A673 (cell line): Measurements from ENCODE around the gene TAS2R40. TPM values are rescaled to one million over a fixed set of nuclear protein-coding genes. Genes with fewer than 3 reads are reported as not detected.

Experiments
- BruUV-seq: library from RNA; stranded (reverse); fragments of 400-500 nt; replicated peaks from 2 replicates; lab custom pipeline; 2021; lab: Mats Ljungman, UMichigan
- CTCF ChIA-PET: fragments of 300-600 bp; sonication (Branson Sonifier 250); formaldehyde crosslinking; loops from one replicate; lab custom pipeline; 2022; ENCODE audit warnings: antibody characterized with exemption; lab: Charles Lee
- POLR2A ChIA-PET: fragments of 300-600 bp; sonication (Branson Sonifier 250); formaldehyde crosslinking; loops from one replicate; lab custom pipeline; 2022; ENCODE audit warnings: antibody characterized with exemption; ENCODE audit not compliant: low non-redundant PET; lab: Charles Lee
- DNase-seq: peaks from one replicate; pipeline ENCODE4 v3.0.0-alpha.2; 2015; ENCODE audit warnings: low spot score
- H3K27ac ChIP-seq: fragments of 200-600 bp; sonication (generic); 2 replicates; pipeline ENCODE4 v1.5.1; 2016; ENCODE audit warnings: mixed run types, low read depth, mild to moderate bottlenecking, mixed read lengths, antibody characterized with exemption, low read length; ENCODE audit not compliant: poor library complexity, severe bottlenecking
- H3K27me3 ChIP-seq: fragments of 200-600 bp; sonication (generic); replicated peaks from 2 replicates; pipeline ENCODE4 v1.6.1; 2017; ENCODE audit warnings: mixed run types, low read depth, mild to moderate bottlenecking, mixed read lengths, antibody characterized with exemption, low read length; ENCODE audit not compliant: insufficient read depth, poor library complexity
- H3K36me3 ChIP-seq: fragments of 200-600 bp; sonication (generic); 2 replicates; pipeline ENCODE4 v1.6.1; 2016; ENCODE audit warnings: mixed run types, mild to moderate bottlenecking, mixed read lengths, antibody characterized with exemption, low read length; ENCODE audit not compliant: insufficient read depth, poor library complexity, severe bottlenecking
- H3K4me1 ChIP-seq: fragments of 200-600 bp; sonication (generic); 2 replicates; pipeline ENCODE4 v1.6.1; 2017; ENCODE audit warnings: mixed run types, mild to moderate bottlenecking, mixed read lengths, antibody characterized with exemption, low read length; ENCODE audit not compliant: insufficient read depth, poor library complexity, severe bottlenecking
- H3K4me3 ChIP-seq: fragments of 200-600 bp; sonication (generic); 2 replicates; pipeline ENCODE4 v1.5.1; 2016; ENCODE audit warnings: low read depth, mixed run types, mild to moderate bottlenecking, mixed read lengths, low read length; ENCODE audit not compliant: poor library complexity, severe bottlenecking
- H3K9me3 ChIP-seq: fragments of 200-600 bp; sonication (generic); 2 replicates; pipeline ENCODE4 v1.6.1; 2016; ENCODE audit warnings: mixed run types, low read depth, mild to moderate bottlenecking, mixed read lengths, antibody characterized with exemption, low read length; ENCODE audit not compliant: poor library complexity, severe bottlenecking
- CTCF ChIP-seq: fragments of 300-800, 200-600 bp; sonication (generic); conservative IDR thresholded peaks from 2 replicates; pipeline ENCODE4 v1.5.1; 2017; ENCODE audit warnings: low read depth, mild to moderate bottlenecking, antibody characterized with exemption, low read length, moderate library complexity, mixed read lengths
- EZH2 ChIP-seq: fragments of 200-600 bp; sonication (generic); IDR thresholded peaks from 2 replicates; pipeline ENCODE4 v1.6.1; 2017; ENCODE audit warnings: borderline replicate concordance, low read depth, mild to moderate bottlenecking, mixed read lengths, antibody characterized with exemption, low read length; ENCODE audit not compliant: poor library complexity, severe bottlenecking
- intact Hi-C: fragments of 100-400 bp; cut with micrococcal nuclease; formaldehyde crosslinking; loops from one replicate; pipeline ENCODE4 v1.10.0; 2022; ENCODE audit not compliant: unreplicated experiment
- total RNA-seq: library from RNA; stranded (reverse); gene quantifications from 2 replicates; pipeline ENCODE4 v1.2.3, GENCODE V29; 2021

TAS2R40 gene
- total RNA-seq, 1 experiment from 2014 or later: not detected

GRCh38 chr7:143269251-143269650 lies 47.4 kb downstream of the TAS2R40 start:
- POLR2A ChIA-PET: no interaction called here
- CTCF ChIA-PET: no interaction called here

GRCh38 chr7:143271240-143271639 lies 49.4 kb downstream of the TAS2R40 start:
- ChIA-PET CTCF (no interaction called here), POLR2A (interaction anchor here (0.7 kb wide), 1 partner anchor 8 kb away, joined by 4 read pairs; the partner anchor contains the start of gene GSTK1)
- no peaks in the 10 kb centered on the region for H3K36me3 ChIP-seq
- no peak for DNase-seq
- no peak overlapping the region for H3K4me3 ChIP-seq
- H3K4me1 ChIP-seq: no peaks in the 10 kb centered on the region
- no peak for TF ChIP-seq EZH2
- TF ChIP-seq CTCF: no peak
- intact Hi-C loops: no loop called here
- no peaks in the 10 kb centered on the region for H3K27me3 ChIP-seq
- no peaks in the 10 kb centered on the region for H3K9me3 ChIP-seq
- BruUV-seq: no TSS peak
- no peak overlapping the region for H3K27ac ChIP-seq

More at GRCh38 chr7:143269251-143269650, 47.4 kb downstream of the TAS2R40 start:
- H3K4me1 ChIP-seq: no peaks in the 10 kb centered on the region
- no peak for DNase-seq
- no peak overlapping the region for H3K27ac ChIP-seq
- H3K27me3 ChIP-seq: no peaks in the 10 kb centered on the region
- H3K9me3 ChIP-seq: no peaks in the 10 kb centered on the region
- no peaks in the 10 kb centered on the region for H3K36me3 ChIP-seq
- no peak overlapping the region for H3K4me3 ChIP-seq
- BruUV-seq: no TSS peak
- no peak for TF ChIP-seq EZH2
- no peak for TF ChIP-seq CTCF
- intact Hi-C loops: no loop called here

Other genes starting within 250 kb of the TAS2R40 start
- gene OR9A2, start 194.9 kb upstream of the TAS2R40 start, total RNA-seq: not detected in 2 replicates
- gene OR6V1, start 169.7 kb upstream of the TAS2R40 start, total RNA-seq: not detected in 2 replicates
- gene PIP, start 90.0 kb upstream of the TAS2R40 start, total RNA-seq: not detected in 2 replicates
- gene TAS2R39, start 38.6 kb upstream of the TAS2R40 start, total RNA-seq: not detected in 2 replicates
- gene GSTK1, start 41.4 kb downstream of the TAS2R40 start, total RNA-seq: 43.1 and 50.8 TPM in 2 replicates
- gene TMEM139, start 62.9 kb downstream of the TAS2R40 start, total RNA-seq: not detected in 2 replicates
- 57.8 and 76.8 TPM in 2 replicates for gene CASP2, start 66.3 kb downstream of the TAS2R40 start, total RNA-seq
- gene CLCN1, start 94.1 kb downstream of the TAS2R40 start, total RNA-seq: not detected in 2 replicates
- 1.8 and 1.9 TPM in 2 replicates for gene FAM131B, start 140.7 kb downstream of the TAS2R40 start, total RNA-seq
- gene ZYX, start 159.3 kb downstream of the TAS2R40 start, total RNA-seq: 130 and 132 TPM in 2 replicates
- 1.2 and 1.7 TPM in 2 replicates for gene EPHA1, start 186.8 kb downstream of the TAS2R40 start, total RNA-seq
- gene TAS2R60, start 221.4 kb downstream of the TAS2R40 start, total RNA-seq: not detected in 2 replicates